B cell (primary cell): ENCODE data around the gene TMOD3.

ENCODE experiments used
- EZH2 ChIP-seq: IDR thresholded peaks from 2 replicates; pipeline ENCODE4 v1.6.1; 2012; ENCODE audit warnings: borderline replicate concordance, low read depth, mild to moderate bottlenecking, moderate library complexity, low read length; ENCODE audit not compliant: insufficient read depth, poor library complexity, severe bottlenecking
- TF ChIP-seq, protein P1 (sequence below): fragments of 200-600 bp; IDR thresholded peaks from one replicate; pipeline ENCODE4 v1.8.0; 2022; ENCODE audit warnings: antibody characterized with exemption, mild to moderate bottlenecking

DNA sequence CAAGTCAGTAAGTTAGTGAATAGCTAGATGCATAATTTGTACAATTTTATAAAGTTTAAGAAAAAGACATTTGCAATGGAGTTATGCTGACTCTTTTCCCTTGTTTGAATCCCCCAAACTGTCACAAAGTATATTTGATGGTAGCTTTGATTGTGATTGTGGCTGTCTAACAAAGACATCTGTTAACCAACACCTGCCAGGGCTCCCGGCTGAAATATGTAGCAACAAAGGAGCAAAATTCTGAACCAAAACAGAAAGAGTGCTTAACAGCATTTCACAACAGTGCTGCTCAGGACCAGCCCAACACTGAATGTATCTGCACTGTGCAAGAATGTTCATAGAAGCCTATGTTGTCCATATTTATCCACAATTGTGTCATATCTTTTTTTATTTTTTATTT is 102.7 kb downstream of the TMOD3 start:
- TF ChIP-seq, protein P1, sequence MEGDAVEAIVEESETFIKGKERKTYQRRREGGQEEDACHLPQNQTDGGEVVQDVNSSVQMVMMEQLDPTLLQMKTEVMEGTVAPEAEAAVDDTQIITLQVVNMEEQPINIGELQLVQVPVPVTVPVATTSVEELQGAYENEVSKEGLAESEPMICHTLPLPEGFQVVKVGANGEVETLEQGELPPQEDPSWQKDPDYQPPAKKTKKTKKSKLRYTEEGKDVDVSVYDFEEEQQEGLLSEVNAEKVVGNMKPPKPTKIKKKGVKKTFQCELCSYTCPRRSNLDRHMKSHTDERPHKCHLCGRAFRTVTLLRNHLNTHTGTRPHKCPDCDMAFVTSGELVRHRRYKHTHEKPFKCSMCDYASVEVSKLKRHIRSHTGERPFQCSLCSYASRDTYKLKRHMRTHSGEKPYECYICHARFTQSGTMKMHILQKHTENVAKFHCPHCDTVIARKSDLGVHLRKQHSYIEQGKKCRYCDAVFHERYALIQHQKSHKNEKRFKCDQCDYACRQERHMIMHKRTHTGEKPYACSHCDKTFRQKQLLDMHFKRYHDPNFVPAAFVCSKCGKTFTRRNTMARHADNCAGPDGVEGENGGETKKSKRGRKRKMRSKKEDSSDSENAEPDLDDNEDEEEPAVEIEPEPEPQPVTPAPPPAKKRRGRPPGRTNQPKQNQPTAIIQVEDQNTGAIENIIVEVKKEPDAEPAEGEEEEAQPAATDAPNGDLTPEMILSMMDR: no peak
- no peak for TF ChIP-seq EZH2
